DMS53 (cell line): ENCODE measurements around the gene FBRSL1.

Experiments
- DNase-seq: peaks from one replicate; lab custom pipeline; 2025; lab: John Stamatoyannopoulos, UW

FBRSL1 gene

DNA sequence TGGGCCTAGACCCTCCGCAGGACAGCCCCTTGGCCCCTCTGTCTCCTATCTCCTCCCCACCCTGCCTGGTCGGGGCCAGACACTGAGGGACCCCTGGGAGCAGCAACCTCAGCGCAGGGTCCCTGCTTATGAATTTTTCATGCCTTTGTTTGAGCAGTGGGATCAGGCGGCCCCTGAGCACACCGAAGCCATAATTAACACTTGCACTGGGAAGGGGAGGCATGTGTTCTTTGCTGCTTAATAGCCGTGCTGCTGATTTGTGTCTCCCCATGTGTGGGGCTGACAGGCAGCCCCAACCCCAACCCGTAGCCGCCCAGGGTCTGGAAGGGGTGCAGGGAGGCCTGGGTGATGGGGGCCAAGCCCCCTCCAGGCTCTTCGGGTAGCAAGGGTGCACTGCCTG, 52.7 kb downstream of the FBRSL1 start:
- DNase-seq, result no peak

DNA sequence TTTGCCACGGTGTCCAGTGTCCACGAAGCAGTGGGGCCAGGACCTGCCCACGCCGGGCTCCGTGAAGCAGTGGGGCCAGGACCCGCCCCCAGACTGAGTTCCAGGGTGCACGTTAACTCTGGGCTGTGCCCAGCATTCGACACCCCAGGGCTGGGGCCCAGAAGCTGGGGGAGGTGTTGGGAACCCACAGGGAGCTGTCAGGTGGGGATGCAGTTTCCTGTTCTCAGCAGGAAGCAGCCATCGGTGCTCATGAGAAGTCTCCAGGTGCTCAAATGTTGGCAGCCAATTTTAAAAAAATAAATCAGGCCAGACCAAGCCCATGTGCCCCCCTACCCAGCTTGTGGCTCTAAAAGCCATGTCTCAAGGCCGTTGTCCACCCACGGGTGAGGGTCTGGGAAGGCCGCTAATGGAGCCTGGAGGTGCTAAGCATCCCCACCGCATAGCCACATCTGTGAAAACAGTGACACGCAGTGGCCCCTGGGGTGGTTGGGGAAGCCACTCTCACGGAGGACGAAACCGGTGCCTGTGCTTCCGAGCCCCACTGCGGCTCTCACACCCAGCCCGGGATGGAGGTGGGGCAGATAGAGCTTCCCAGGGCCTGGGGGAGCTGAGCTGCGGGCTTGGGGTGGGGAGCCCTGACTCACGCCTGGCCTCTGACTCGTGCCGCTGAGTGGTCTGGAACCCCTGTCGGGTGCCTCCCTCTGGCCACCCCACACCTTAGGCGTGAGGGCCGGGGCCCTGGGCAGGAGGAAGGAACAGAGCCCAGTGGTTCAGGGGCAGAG, 53.5 kb downstream of the FBRSL1 start:
- no peak for DNase-seq

DNA sequence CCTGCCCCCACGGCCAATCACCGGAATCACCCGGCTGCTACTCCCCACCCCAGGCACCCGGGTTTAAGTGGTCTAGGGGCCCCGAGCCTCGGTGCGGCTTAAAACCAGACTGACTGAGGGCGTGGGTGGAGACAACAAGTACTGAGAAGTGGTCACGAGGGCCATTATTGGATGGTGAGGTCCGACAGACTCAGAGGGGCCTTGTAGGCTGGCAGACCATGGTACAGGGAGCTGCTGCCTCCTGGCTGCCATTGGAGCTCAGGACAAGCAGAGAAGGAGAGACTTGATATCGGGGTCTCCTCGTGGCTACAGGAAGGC, 54.1 kb downstream of the FBRSL1 start:
- no peak for DNase-seq

DNA sequence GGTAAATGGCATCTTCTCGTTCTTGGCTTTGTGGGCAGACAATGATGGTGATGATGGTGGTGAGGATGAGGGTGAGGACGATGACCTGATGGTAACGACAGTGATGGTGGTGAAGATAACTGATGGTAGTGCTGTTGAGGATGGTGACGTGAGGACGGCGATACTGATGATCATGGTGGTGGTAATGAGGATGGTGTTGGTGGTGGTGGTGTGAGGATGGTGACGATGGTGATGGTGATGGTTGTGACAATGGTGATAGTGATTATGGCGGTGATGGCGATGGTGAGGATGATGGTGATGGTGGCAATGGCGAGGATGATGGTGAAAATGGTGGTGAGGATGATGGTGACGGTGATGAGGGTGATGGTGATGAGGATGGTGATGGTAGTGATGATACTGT, 54.5 kb downstream of the FBRSL1 start:
- DNase-seq, result no peak

DNA sequence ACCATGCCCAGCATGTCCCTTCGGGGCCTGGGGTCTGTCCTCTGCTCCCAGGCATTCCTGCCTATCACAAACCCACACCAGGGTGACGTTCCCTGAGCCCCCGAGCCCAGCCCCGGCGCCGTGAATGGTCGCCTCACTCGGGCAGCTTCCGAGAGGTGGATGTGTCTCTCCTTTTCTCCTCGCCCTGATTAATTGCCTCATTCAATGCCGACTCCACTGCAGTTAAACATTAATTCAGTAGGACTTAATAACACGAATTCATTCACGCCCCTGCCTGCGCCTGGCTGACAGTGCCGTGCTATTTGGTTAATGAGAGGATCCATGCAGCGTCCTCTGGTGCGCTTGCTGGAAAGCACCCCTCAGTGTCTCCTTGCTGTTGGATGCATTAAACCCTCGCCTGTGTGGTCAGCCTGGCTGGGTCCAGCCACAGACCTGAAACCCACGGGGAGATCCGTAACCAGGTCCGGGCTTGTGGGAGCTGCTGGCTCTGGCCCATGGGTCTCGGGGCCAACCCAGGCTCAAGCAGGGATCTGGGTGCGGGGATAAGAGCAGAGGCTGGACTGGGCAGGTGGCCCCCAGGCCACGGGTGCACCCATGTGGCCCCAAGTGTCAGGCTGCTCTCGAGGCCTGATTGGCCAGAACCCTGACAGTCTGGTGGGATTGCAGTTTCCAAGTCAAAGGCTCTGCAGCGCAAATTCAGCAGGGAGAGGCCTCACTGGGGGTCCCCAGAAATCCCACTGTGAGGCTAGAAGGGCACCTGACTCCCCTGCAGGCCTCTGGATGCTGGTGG, 55.4 kb downstream of the FBRSL1 start:
- DNase-seq, result no peak

DNA sequence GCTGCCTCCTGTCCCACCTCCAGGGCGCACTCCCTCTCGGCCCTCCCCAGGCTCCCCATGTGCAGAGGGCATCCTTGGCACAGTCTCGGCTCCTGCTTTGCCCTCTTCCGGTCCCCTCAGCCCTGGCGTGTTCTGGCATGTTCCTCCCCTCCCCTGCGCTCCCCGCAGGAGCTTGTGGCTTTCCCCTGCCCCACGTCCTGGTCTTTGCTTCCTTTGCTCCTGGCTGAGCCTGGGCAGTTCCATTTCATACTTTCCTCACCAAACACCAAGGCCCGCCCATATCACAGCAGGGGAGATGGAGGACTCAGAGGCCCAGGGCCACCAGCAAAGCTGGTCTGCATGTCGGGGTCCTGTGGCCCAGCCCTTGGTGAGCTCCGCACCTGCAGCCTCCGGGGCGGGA, 56.0 kb downstream of the FBRSL1 start:
- no peak for DNase-seq

DNA sequence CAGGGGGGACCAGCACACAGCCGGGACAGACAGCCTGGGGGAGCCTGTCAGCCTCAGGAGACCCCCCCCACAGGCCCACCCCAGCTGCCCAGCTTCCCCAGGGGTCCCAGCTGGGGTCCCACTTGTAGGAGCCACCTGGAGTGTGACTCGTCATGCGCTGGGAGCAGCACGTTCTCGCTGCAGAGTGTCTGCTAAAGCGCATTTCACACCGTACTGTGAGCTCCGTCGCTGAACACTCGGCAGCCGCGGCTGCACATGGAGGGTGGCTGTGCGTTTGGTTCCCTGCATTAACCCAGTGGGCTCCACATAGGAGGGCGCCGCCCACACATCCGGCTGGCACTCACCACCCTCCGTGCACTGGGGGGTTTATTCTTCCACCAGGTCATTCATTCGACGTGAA, 56.7 kb downstream of the FBRSL1 start:
- no peak for DNase-seq

DNA sequence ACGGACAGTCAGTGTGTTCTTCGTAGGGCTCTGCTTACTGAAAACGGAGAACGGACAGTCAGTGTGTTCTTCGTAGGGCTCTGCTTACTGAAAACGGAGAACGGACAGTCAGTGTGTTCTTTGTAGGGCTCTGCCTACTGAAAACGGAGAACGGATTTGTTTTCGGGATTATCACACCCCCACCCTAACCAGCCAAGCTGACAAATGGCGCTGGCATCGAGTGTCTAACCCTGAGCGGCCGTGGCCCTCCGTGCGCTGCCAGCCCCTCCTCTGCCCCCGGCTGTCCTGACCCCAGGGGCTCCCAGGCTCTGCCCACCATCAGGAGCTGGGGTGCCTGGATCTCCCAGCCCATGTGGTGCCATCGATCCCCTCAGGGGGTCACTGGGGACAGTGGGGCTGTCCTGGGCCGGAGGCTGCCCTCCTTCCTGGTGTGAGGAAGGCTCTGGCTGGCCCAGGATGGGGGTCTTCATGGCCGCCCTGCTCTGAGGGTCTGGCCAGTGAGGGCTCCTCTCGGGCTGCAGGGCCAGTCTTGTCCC, 57.3 kb downstream of the FBRSL1 start:
- DNase-seq, result no peak

DNA sequence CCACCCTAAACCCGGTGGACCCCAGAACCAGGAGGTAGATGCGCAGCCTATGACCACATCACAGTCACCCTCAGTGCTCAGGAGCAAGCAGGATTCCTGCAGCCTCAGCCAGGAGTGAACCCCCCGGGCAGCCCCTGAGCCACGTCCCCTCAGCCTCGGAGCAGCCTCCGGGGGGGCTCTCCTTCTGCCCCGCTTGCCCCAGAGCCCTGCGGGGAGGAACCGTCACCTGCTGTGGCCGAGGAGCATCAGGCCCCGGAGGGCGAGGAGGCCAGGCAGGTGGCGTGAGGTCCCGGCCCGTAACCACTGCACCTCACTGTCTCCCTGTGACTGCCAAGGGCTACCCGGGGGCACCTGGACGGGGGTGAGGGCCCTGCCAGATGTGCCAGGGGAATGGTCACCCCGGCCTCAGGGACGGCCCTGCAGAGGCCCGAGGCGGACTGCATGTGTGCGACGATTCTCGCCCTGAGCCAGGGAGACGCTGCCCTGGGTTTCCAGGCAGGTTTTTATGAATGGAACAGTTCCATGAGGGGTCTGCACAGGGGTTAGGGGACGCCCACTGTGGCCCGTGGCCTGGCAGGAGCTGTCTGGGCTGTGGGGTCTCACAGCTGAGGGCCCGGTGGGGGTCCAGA, 58.6 kb downstream of the FBRSL1 start:
- DNase-seq, result no peak

DNA sequence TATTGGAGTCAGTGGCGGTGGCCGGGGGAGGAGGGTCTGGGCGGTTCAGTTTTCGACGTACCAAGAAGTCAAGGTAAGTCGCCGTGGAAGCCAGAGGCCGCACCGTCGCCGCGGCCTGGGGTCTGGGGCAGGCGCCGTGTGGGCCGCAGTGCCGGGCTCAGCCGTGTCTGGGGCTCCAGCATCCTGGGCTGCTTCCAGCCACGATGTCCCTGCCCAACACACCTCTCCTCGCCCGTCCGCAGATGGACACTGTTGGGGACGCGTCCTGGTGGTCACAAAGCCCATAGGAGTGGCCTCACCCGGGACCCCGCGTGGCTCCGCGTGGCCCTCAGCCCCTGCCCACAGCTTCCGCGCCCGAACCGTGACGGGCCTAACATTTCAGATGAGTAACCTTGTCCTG, 59.1 kb downstream of the FBRSL1 start:
- no peak for DNase-seq

DNA sequence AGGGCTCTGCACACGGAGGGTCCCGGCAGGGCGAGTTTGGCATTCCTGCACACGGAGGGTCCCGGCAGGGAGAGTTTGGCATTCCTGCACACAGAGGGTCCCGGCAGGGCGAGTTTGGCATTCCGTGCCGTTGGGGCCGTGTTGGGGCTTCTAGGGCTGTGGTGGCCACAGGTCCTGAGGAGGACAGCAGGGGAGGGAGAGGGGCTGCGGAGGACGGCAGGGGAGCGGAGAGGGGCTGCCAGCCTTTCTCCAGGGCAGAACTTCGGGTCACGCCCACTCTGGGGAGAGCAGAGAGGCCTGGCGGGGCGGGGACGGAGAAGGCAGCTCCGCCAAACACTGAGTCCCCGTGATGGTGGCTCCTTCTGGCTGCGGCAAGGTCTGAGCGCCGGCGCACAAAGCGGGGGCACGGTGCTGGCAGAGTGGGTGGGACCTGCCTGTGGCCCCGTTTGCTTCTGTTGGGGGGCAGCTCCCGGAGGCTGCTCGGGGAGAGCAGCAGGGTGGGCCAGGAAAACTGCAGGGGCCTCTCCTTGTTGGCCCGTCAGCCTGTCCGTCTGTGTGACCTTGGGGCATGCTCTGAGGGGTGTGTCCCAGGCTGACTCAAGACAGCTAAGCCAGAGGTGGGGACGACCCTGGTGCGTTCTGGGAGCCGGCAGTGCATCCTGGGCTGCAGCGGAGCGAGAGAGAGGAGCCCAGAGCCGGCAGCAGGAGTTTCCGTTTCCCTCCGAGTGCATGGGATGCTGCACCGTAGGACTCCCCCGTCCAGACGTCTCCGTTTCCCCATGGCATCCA, 60.3 kb downstream of the FBRSL1 start:
- DNase-seq, result no peak

DNA sequence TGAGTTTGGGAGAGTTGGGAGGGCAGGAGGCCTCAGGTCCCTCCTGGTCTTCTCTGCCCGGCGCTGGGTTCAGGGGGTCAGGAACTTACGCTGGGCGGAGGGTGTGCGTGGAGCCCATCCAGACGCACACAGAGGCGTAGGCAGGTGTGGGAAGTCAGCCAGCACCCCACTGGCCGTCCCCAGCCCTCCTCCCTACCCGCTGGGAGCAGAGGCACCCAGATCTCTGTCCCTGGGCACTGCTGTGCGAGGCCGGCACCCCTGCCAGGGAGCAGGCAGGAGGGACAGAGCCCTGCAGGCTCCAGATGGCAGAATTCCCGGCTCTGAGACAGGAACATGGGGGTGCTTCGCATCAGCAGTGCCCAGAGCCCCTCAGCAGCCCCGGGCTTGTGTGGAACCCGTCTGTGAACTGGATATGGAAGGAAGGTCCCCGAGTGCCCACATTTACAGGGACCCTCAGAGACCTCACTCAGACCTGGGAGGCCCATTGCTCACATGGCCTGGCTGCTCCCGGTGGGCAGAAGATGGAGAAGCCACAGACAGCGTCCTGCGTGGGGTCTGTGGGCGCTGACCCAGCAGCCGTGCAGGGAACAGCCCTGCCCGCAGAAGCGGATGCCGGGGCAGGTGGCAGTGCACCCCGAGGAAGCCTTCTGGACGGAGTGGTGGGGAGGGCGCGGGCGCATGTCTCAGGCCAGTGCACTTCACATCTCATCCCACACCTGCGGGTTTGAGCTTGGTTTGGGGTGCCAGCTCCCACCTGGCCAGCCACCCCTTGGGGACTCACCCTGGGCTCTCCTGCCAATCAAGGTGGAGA, 61.1 kb downstream of the FBRSL1 start:
- DNase-seq, result no peak

DNA sequence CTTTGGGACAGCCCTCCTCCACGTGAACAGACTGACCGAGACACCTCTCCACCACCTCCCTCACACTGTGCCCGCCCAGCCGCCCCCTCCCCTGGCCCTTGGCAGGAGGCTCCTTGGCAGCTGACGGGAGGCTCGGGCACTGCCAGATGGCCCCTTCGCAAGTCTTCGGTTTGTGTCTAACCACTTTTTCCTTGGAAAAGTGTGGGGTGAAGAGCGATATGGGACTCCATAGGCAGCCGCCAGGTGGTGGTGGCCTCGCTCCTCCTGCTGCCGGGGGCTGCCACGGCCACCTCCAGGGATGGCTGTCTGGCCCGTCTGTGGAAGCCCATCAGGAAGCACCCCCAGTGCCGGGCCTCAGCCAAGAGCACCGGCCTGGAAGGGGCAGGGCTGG, 61.7 kb downstream of the FBRSL1 start:
- no peak for DNase-seq

DNA sequence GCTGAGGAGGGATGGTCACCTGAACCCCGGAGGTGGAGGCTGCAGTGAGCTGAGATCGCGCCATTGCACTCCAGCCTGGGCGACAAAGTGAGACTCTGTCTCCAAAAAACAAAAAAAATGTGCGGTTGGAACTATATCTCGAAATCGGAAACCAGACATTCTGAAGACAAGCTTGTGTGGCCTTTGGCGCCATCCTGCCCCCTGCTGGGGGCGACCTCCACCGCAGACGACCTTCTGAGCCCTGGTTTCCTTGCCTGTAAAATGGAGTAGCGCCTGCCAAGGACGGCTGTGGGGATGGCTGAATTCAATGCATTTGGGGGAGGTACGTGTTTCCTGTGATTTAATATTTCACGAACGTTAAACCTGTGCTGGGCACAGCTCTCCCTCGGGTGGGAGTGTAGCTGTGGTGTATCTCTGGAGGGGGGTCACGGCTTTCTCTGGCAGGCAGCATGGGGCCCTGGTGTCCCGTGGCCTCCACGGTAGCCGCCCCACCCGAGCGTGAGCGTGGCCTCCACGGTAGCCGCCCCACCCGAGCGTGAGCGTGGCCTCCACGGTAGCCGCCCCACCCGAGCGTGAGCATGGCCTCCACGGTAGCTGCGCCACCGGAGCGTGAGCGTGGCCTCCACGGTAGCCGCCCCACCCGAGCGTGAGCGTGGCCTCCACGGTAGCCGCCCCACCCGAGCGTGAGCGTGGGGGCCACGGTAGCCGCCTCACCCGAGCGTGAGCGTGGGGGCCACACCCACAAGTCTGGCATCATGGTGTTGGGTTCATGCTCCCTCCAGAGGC, 65.1 kb downstream of the FBRSL1 start:
- peak; percentile 42 for DNase-seq

DNA sequence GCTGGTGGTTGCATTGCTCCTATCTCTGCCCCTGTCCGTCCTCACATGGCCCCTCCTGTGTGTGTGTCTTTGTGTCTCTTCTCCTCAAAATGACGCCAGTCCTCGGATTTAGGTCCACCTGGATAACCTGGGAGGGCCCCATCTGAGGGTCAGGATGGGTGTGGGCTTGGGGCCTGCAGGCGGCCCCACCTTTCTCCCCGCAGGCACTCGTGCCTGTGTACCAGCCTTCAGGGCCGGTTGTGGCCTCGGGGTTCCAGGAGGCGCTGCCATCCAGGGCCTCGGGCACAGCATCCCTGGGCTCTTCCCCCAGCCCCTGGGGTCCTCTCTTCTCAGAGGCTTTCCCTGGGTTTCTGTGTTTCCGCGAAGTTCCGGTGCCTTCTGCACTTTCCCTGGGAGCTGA, 65.7 kb downstream of the FBRSL1 start:
- no peak for DNase-seq

DNA sequence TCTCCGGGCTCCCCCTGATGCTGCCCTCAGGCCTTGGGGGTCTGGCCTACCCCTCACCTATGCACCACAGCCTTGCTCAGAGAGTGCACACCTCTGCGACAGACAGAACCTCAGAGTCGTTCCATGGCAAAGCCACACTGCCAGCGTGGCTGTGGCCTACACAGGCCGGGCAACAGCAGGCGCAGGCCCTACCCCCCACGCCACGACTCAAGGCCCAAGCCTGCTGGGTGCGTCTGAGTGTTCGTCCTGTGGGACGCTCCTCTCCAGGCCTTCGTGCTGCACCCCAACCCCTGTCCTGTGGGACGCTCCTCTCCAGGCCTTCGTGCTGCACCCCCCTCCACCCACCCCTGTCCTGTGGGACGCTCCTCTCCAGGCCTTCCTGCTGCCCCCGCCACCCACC, 66.3 kb downstream of the FBRSL1 start:
- DNase-seq, result no peak

DNA sequence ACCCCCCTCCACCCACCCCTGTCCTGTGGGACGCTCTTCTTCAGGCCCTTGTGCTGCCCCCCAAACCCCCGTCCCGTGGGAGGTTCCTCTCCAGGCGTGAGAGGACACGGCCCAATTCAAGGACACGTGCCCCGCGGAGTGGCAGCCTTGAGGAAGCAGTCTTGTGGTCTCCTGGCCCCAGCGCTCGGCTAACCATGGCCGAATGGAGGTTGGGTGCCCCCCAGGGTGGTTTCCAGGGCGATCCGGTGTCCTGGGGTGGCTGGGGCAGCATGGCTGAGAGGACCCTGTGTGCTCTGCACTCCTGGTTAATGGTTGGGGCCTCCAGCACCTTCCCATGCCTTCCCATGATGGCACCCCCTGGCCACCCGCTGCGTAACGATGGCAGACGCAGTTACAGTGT, 66.8 kb downstream of the FBRSL1 start:
- no peak for DNase-seq

DNA sequence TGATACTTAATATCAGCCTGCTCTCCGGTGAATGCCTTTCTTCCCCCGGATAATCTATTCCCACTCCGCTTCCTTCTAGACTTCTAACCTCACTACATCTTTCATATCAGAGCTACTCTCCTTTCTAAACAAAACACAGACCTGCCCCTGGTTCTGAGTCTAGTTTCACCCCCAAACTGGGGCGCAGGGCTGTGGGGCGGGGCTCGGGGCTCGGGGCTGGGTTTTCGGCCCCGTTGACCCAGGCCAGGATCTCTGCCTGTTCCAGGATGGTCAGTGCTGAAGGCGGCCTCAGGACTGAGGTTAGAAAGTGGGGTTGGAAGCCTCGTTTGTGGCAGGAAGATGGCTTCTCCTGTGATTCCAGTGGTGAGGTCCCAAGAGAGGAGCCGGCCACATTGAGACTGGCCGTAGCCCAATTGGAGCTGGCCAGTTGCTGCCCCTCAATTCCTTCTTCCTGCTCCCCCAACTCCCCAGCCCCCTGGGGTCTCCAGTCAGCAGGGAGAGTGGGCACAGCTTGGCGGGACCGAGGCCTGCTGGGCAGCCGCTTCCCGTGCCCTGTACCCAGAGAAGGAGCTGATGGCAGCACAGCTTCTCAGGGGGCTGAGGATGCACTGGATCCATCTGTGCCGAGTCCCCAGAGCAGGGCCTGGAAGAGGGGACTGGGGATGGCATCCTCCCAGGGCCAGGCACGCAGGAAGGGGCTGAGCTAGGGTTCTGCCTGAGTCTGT, 67.5 kb downstream of the FBRSL1 start:
- DNase-seq, result no peak

DNA sequence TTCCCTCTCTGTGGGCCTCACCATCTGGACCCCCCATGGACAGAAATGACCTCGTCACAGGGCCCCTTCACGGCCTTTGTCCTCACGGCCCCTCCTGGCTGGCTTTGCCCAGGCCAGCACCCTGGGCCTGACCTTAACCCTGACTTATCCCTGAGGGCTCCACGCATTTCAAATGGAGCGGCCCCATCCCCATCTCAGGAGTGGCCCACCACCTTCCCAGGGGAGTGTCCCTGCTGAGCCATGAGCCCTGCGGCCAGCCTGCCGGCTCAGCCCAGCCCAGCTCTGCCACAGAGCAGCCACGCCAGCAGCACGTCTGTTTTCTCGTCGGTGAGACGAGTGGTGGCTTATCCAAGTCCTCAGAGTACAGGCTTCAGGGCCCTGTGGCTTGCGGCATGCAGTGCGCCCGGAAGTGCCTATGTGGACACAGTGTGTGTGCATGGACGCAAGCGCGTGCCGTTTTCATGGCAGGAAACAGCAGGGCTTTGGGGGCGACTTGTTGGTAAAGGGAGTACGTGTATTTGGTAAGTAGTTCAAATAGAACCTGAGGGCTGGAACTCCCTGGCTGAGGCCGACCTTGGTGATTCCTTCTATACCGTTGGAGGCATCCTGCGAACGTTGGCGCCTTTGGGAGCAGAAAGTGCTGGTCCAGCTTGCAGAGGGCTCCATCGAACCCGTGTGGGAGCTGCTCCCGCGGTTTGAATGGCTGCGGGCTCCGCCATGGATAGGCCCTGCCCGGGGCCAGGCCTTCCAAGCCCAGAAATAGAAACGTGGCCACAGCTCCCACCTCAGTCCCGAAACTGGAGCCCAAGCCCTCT, 68.3 kb downstream of the FBRSL1 start:
- peak; percentile 65 for DNase-seq
